Measurements from ENCODE around the gene TMEM192.
"Not testable (repeated sequence)": the region's sequence is repeated elsewhere in the genome, so short reads cannot be mapped to it uniquely, and the experiment has no call there.

Gene TMEM192

GRCh38 chr4:165031436-165032211 is 81.0 kb downstream of the TMEM192 start, which contains the start of gene TRIM60:
Gene TRIM60, plus strand, starts transcription at chr4:165031999. Its CDS starts 8,074 bp downstream, at chr4:165040073.
- H3K9ac ChIP-seq (ENCODE audit: insufficient read length, low read depth), result no peak within 1 kb of the TSS
- H3K27me3 ChIP-seq (ENCODE audit: insufficient read depth, insufficient read length), result no peaks in the 10 kb centered on the region
- H3K36me3 ChIP-seq (ENCODE audit: insufficient read depth, insufficient read length, low read length), result no peaks in the 10 kb centered on the region
- DNase-seq (ENCODE audit: low read depth, low spot score), result no peak
- H3K4me1 ChIP-seq (ENCODE audit: insufficient read depth, insufficient read length), result no peaks in the 10 kb centered on the region
- no peaks in the 10 kb centered on the region for H3K9me3 ChIP-seq (ENCODE audit: insufficient read depth, low read length)
- no peak within 1 kb of the TSS for H3K4me3 ChIP-seq (ENCODE audit: insufficient read length, low read depth)
- no peak for TF ChIP-seq YY1 (IDR thresholded peaks at IDR 0.05; ENCODE audit: insufficient read depth, insufficient read length)
- no peak for TF ChIP-seq ZNF274 (IDR thresholded peaks at IDR 0.05; ENCODE audit: low read depth, low read length)
- TF ChIP-seq SUZ12 (IDR thresholded peaks at IDR 0.05; ENCODE audit: extremely low read depth, insufficient read depth, insufficient read length), result no peak

GRCh38 chr4:165027762-165028402 is 84.8 kb downstream of the TMEM192 start:
- no peak for TF ChIP-seq SUZ12 (IDR thresholded peaks at IDR 0.05; ENCODE audit: extremely low read depth, insufficient read depth, insufficient read length)
- no peak for TF ChIP-seq ZNF274 (IDR thresholded peaks at IDR 0.05; ENCODE audit: low read depth, low read length)
- no peak for TF ChIP-seq YY1 (IDR thresholded peaks at IDR 0.05; ENCODE audit: insufficient read depth, insufficient read length)
- Histone ChIP-seq H3K9me3 (ENCODE audit: insufficient read depth, low read length) (no peaks in the 10 kb centered on the region), H3K4me1 (ENCODE audit: insufficient read depth, insufficient read length) (no peaks in the 10 kb centered on the region), H3K27me3 (ENCODE audit: insufficient read depth, insufficient read length) (no peaks in the 10 kb centered on the region), H3K36me3 (ENCODE audit: insufficient read depth, insufficient read length, low read length) (no peaks in the 10 kb centered on the region), H3K9ac (ENCODE audit: insufficient read length, low read depth) (no peak overlapping the region), H3K4me3 (ENCODE audit: insufficient read length, low read depth) (no peak overlapping the region)
- DNase-seq (ENCODE audit: low read depth, low spot score), result no peak

GRCh38 chr4:165025782-165026181 is 86.9 kb downstream of the TMEM192 start:
- H3K9me3 ChIP-seq (ENCODE audit: insufficient read depth, low read length); DNase-seq (ENCODE audit: low read depth, low spot score); H3K36me3 ChIP-seq (ENCODE audit: insufficient read depth, insufficient read length, low read length); H3K4me1 ChIP-seq (ENCODE audit: insufficient read depth, insufficient read length); H3K9ac ChIP-seq (ENCODE audit: insufficient read length, low read depth); H3K27me3 ChIP-seq (ENCODE audit: insufficient read depth, insufficient read length); H3K4me3 ChIP-seq (ENCODE audit: insufficient read length, low read depth): not testable (repeated sequence)

Data from NT2/D1 (cell line).